Spleen (tissue), 11 donors: Measurements from ENCODE around the gene KIF16B. TPM values are rescaled to one million over a fixed set of nuclear protein-coding genes. Genes with fewer than 3 reads are reported as not detected.
"Not testable (repeated sequence)": the region's sequence is repeated elsewhere in the genome, so short reads cannot be mapped to it uniquely, and the experiment has no call there.

ENCODE experiments used
- DNase-seq: peaks from one replicate; pipeline ENCODE4 v3.0.0-alpha.2; 2020
- H3K27ac ChIP-seq, 8 donors: fragments of 200-600 bp; sonication (generic) in 7 of 8; 1 replicate in 4 of 8; 2 replicates in 4 of 8; pipeline versions ENCODE4 v1.5.0 to v1.8.0; 2016 to 2021; ENCODE audit warnings: inconsistent platforms in 4 of 8, mild to moderate bottlenecking in 4 of 8, moderate library complexity in 1 of 8
- H3K27me3 ChIP-seq, 7 donors: fragments of 200-600 bp; sonication (generic) in 6 of 7; replicated peaks in 1 of 7; 1 replicate in 4 of 7; 2 replicates in 3 of 7; pipeline versions ENCODE4 v1.5.0 to v1.8.0; 2016 to 2021; ENCODE audit warnings: inconsistent platforms in 3 of 7, mild to moderate bottlenecking in 1 of 7
- H3K36me3 ChIP-seq, 6 donors: fragments of 200-600 bp; sonication (generic) in 5 of 6; 1 replicate in 4 of 6; 2 replicates in 2 of 6; pipeline versions ENCODE4 v1.5.0 to v1.8.0; 2016 to 2021; ENCODE audit warnings: inconsistent platforms in 2 of 6
- H3K4me1 ChIP-seq, 6 donors: fragments of 200-600 bp; sonication (generic) in 5 of 6; 1 replicate in 3 of 6; 2 replicates in 3 of 6; pipeline versions ENCODE4 v1.5.0 to v1.8.0; 2016 to 2021; ENCODE audit warnings: inconsistent platforms in 3 of 6
- H3K4me3 ChIP-seq, 8 donors: fragments of 200-600 bp; sonication (generic) in 7 of 8; 1 replicate in 4 of 8; 2 replicates in 4 of 8; pipeline versions ENCODE4 v1.5.0 to v1.8.0; 2016 to 2021; ENCODE audit warnings: inconsistent platforms in 4 of 8, mild to moderate bottlenecking in 4 of 8, moderate library complexity in 2 of 8
- H3K9me3 ChIP-seq, 8 donors: fragments of 200-600 bp; sonication (generic) in 7 of 8; 1 replicate in 4 of 8; 2 replicates in 4 of 8; pipeline versions ENCODE4 v1.5.0 to v1.8.0; 2016 to 2021; ENCODE audit warnings: inconsistent platforms in 4 of 8
- POLR2A ChIP-seq, 3 donors: fragments of 450-650 bp; IDR thresholded peaks; one replicate each; pipeline ENCODE4 v1.5.1; 2017; ENCODE audit warnings: antibody characterized with exemption in 3 of 3, mild to moderate bottlenecking in 1 of 3
- POLR2AphosphoS5 ChIP-seq, 3 donors: sonication (generic); formaldehyde crosslinking; IDR thresholded peaks; one replicate each; pipeline ENCODE4 v1.5.1; 2017; ENCODE audit warnings: antibody characterized with exemption in 3 of 3
- WGBS, 5 donors: extraction: QIAGEN DNeasy Blood & Tissue Kit in 3 of 5; methylation state at CpG; one replicate each; pipeline versions ENCODE4 v1.1.5 to v1.1.7; 2013 to 2018; 5-methylcytosine and 5-hydroxymethylcytosine counted together
- intact Hi-C: fragments of 100-400 bp; cut with DNase I; formaldehyde crosslinking; loops from one replicate; pipeline ENCODE4 v1.15.0; 2023; ENCODE audit warnings: low total_unique reads
- polyA plus RNA-seq, 3 donors: library from polyadenylated mRNA; stranded (reverse); fragments of 200-250 nt; gene quantifications; one replicate each; pipeline ENCODE4 v1.2.1, GENCODE V29; 2013
- total RNA-seq, 7 donors: library from RNA; depleted of rRNA in 3 of 7; stranded (reverse); fragments of >200 nt in 3 of 7; fragmentation: NEBNext Ultra II Directional in 4 of 7; extraction: Animal tissue kit (Norgen Biotek cat#: 25700) in 4 of 7; gene quantifications; one replicate each; pipeline versions ENCODE4 v1.1.0 to v1.2.1, GENCODE V29; 2016 to 2021
- TF ChIP-seq, protein P1 (sequence below), 11 experiments: fragments of 200-600 bp in 7 of 11; fragments of 450-650 bp in 4 of 11; sonication (generic) in 4 of 11; IDR thresholded peaks in 8 of 11; conservative IDR thresholded peaks in 3 of 11; 1 replicate in 7 of 11; 2 replicates in 4 of 11; pipeline versions ENCODE4 v1.4.0 to v1.8.0; 2016 to 2021; ENCODE audit warnings: antibody characterized with exemption in 11 of 11, inconsistent platforms in 4 of 11, mild to moderate bottlenecking in 1 of 11
- donor health status: healthy with polysubstance abuse.
- donor health status: DM: no; HTN: no; CAD: no; lungs with moderate emphysema.
- donor health status: DM: no; HTN: no; CAD: no.
- donor health status: Bipolar disorder and iron deficiency.
- donor health status: healthy.
- donor health status: DM: no; HTN: no; CAD: no.
- donor health status: DM: yes; HTN: yes; CAD: no.

The KIF16B gene
- total and polyA plus RNA-seq, 10 donors: 3.0 to 30.1 (median 21.2) TPM

DNA sequence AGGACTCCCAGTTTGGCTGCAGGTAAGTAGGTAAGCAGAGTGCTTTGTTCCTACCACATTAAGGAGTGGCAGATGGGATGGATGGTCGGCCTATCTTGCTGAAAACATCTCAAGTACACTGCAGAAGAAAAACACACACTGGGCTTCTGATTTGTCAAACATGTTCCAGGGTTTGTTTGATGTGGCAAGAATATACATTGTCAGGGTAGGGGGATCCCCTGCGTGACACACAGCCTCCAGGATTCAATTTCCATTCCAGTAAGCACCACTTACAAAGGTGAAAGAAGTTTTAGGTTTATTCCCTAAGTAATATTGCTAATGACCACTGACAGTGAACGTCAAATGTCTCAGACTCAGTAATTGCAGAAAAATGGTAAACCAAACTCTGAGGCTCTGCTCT lies 26.0 kb upstream of the KIF16B start:
- Histone ChIP-seq H3K27me3 (peaks cover 0 to 5% (median 0%) of the 10 kb centered on the region in 7 donors), H3K9me3 (no peaks in the 10 kb centered on the region), H3K4me1 (no peaks in the 10 kb centered on the region), H3K4me3 (no peak overlapping the region), H3K27ac (no peak overlapping the region), H3K36me3 (no peaks in the 10 kb centered on the region)
- WGBS, 5 donors: 62 to 79% (median 74%) methylated on average over 3 of the region's 3 CpGs
- no peak for DNase-seq
- intact Hi-C loops: no loop called here
- TF ChIP-seq POLR2AphosphoS5 (IDR thresholded peaks at IDR 0.05): no peak
- no peak for TF ChIP-seq POLR2A (IDR thresholded peaks at IDR 0.05)
- TF ChIP-seq, protein P1, sequence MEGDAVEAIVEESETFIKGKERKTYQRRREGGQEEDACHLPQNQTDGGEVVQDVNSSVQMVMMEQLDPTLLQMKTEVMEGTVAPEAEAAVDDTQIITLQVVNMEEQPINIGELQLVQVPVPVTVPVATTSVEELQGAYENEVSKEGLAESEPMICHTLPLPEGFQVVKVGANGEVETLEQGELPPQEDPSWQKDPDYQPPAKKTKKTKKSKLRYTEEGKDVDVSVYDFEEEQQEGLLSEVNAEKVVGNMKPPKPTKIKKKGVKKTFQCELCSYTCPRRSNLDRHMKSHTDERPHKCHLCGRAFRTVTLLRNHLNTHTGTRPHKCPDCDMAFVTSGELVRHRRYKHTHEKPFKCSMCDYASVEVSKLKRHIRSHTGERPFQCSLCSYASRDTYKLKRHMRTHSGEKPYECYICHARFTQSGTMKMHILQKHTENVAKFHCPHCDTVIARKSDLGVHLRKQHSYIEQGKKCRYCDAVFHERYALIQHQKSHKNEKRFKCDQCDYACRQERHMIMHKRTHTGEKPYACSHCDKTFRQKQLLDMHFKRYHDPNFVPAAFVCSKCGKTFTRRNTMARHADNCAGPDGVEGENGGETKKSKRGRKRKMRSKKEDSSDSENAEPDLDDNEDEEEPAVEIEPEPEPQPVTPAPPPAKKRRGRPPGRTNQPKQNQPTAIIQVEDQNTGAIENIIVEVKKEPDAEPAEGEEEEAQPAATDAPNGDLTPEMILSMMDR (IDR thresholded peaks at IDR 0.05 in 8 of 11, conservative IDR thresholded peaks at IDR 0.05 in 3 of 11): no peak

GRCh38 chr20:16596991-16597390 lies 23.7 kb upstream of the KIF16B start:
- H3K27ac ChIP-seq: no peak overlapping the region
- H3K4me3 ChIP-seq: no peak overlapping the region
- no peaks in the 10 kb centered on the region for H3K9me3 ChIP-seq
- intact Hi-C loops: no loop called here
- WGBS, 5 donors: 83 to 91% (median 86%) methylated on average over 5 of the region's 5 CpGs
- no peaks in the 10 kb centered on the region for H3K36me3 ChIP-seq
- peaks cover 0 to 5% (median 0%) of the 10 kb centered on the region in 7 donors for H3K27me3 ChIP-seq
- no peaks in the 10 kb centered on the region for H3K4me1 ChIP-seq
- no peak for DNase-seq
- TF ChIP-seq POLR2AphosphoS5 (IDR thresholded peaks at IDR 0.05) (no peak), POLR2A (IDR thresholded peaks at IDR 0.05) (no peak)
- TF ChIP-seq, protein P1 (IDR thresholded peaks at IDR 0.05 in 8 of 11, conservative IDR thresholded peaks at IDR 0.05 in 3 of 11): no peak

DNA sequence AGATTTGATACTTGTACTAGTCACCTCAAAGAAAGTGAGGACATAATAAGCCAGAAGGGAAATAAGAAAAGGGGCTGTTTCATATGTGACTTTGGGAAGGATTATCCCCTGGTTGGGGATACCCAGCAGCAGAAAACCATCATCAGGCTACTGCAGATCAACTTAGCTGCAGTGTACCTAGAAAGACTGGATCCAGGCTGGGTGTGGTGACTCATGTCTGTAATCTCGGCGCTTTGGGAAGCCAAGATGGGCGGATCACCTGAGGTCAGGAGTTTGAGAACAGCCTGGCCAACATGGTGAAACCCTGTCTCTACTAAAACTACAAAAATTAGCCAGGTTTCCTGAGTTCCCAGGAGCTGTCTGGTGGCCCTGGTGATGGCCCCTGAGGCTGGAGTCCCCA lies 23.2 kb upstream of the KIF16B start:
- DNase-seq, H3K4me1 ChIP-seq, H3K4me3 ChIP-seq, H3K27me3 ChIP-seq, H3K9me3 ChIP-seq, H3K27ac ChIP-seq, intact Hi-C loops, H3K36me3 ChIP-seq: not testable (repeated sequence)
- WGBS, 5 donors: 79 to 92% (median 89%) methylated on average over 2 to 3 of the region's 3 CpGs

DNA sequence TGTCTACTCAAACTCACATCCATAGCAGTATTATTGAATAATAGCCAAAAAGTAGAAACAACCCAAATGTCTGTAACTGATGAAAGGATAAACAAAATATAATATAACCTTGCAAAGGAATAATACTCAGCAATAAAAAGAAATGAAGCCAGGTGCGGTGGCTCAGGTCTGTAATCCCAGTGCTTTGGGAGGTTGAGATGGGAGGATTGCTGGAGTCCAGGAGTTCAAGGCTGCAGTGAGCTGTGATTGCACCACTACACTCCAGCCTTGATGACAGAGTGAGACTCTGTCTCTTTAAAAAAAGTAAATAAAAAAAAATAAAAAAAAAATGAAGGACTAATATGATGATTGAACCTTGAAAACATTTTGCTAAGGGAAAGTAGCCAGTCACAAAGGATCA lies 22.1 kb upstream of the KIF16B start:
- Histone ChIP-seq H3K4me1 (no peaks in the 10 kb centered on the region), H3K9me3 (no peaks in the 10 kb centered on the region), H3K27ac (no peak overlapping the region), H3K27me3 (peaks cover 0 to 13% (median 0%) of the 10 kb centered on the region in 7 donors), H3K4me3 (no peak overlapping the region), H3K36me3 (no peaks in the 10 kb centered on the region)
- intact Hi-C loops: no loop called here
- WGBS, 5 donors: 90 to 97% (median 95%) methylated on average over 1 of the region's 1 CpG
- TF ChIP-seq POLR2AphosphoS5 (IDR thresholded peaks at IDR 0.05): no peak
- TF ChIP-seq, protein P1 (IDR thresholded peaks at IDR 0.05 in 8 of 11, conservative IDR thresholded peaks at IDR 0.05 in 3 of 11): no peak
- no peak for TF ChIP-seq POLR2A (IDR thresholded peaks at IDR 0.05)
- DNase-seq: no peak
